Endothelial cell of umbilical vein (primary cell): Measurements from ENCODE around the gene CPA3. TPM values are rescaled to one million over a fixed set of nuclear protein-coding genes. Genes with fewer than 3 reads are reported as not detected.

ENCODE experiments used
- BruUV-seq: library from RNA; stranded (reverse); fragments of 400-500 nt; replicated peaks from 2 replicates; lab custom pipeline; 2021; lab: Mats Ljungman, UMichigan
- CTCF ChIA-PET: fragments of 300-600, 350-600 bp; sonication (Branson Sonifier 250); formaldehyde crosslinking; loops from one replicate; lab custom pipeline; 2021; ENCODE audit warnings: antibody characterized with exemption, inconsistent platforms; lab: Charles Lee
- POLR2A ChIA-PET: fragments of 300-600, 350-600 bp; sonication (Branson Sonifier 250); formaldehyde crosslinking; loops from one replicate; lab custom pipeline; 2021; ENCODE audit warnings: antibody characterized with exemption, inconsistent platforms; lab: Charles Lee
- DNase-seq: peaks from one replicate; pipeline ENCODE4 v3.0.0-alpha.2; 2011; ENCODE audit warnings: low read depth, low spot score
- FAIRE-seq: peaks from 2 replicates; lab custom pipeline; 2011; peaks lifted over from hg19 to GRCh38; lab: Jason Lieb, UNC
- H2AFZ ChIP-seq: 2 replicates; pipeline ENCODE4 v1.6.0; 2012; ENCODE audit warnings: low read depth, low read length, control low read depth, inconsistent platforms
- H3K27ac ChIP-seq: 2 replicates; pipeline ENCODE4 v1.5.1; 2011; ENCODE audit warnings: low read depth, mild to moderate bottlenecking, control low read depth, low read length, moderate library complexity; ENCODE audit not compliant: insufficient read depth
- H3K27me3 ChIP-seq, 2 experiments: 2 replicates each; pipeline versions ENCODE4 v1.6.0 to v1.6.1; 2011; ENCODE audit warnings: low read length in 2 of 2, mixed read lengths in 1 of 2; ENCODE audit not compliant: control insufficient read depth in 2 of 2, insufficient read depth in 2 of 2
- H3K36me3 ChIP-seq, 2 experiments: 2 replicates in 1 of 2; 3 replicates in 1 of 2; pipeline ENCODE4 v1.5.1; 2011; ENCODE audit warnings: low read length in 2 of 2, mild to moderate bottlenecking in 1 of 2, moderate library complexity in 1 of 2; ENCODE audit not compliant: control insufficient read depth in 2 of 2, insufficient read depth in 2 of 2; ENCODE audit errors: extremely low read depth in 1 of 2
- H3K4me1 ChIP-seq: 3 replicates; pipeline ENCODE4 v1.5.1; 2011; ENCODE audit warnings: mild to moderate bottlenecking, low read length; ENCODE audit not compliant: control insufficient read depth, insufficient read depth; ENCODE audit errors: extremely low read depth
- H3K4me2 ChIP-seq: 2 replicates; pipeline ENCODE4 v1.6.1; 2011; ENCODE audit warnings: low read length, control low read depth, mixed read lengths; ENCODE audit not compliant: insufficient read depth
- H3K4me3 ChIP-seq, 3 experiments: fragments of 200-600 bp in 1 of 3; sonication (generic), shearing (Covaris generic) in 1 of 3; replicated peaks in 1 of 3; 2 replicates each; pipeline ENCODE4 v1.5.1; 2011 to 2016; ENCODE audit warnings: control low read depth in 3 of 3, low read length in 3 of 3, mild to moderate bottlenecking in 2 of 3, inconsistent platforms in 1 of 3, low read depth in 1 of 3, moderate library complexity in 1 of 3; ENCODE audit not compliant: insufficient read depth in 1 of 3
- H3K79me2 ChIP-seq: 2 replicates; pipeline ENCODE4 v1.6.0; 2012; ENCODE audit warnings: low read length, inconsistent platforms; ENCODE audit not compliant: control insufficient read depth, insufficient read depth
- H3K9ac ChIP-seq: replicated peaks from 2 replicates; pipeline ENCODE3; 2011; ENCODE audit warnings: low read length, control low read depth; ENCODE audit not compliant: insufficient read depth; ENCODE audit errors: extremely low read depth
- H3K9me1 ChIP-seq: replicated peaks from 3 replicates; pipeline ENCODE4 v1.6.0; 2011; ENCODE audit warnings: mild to moderate bottlenecking, low read length; ENCODE audit not compliant: control insufficient read depth, insufficient read depth; ENCODE audit errors: extremely low read depth
- H3K9me3 ChIP-seq: replicated peaks from 2 replicates; pipeline ENCODE4 v1.5.1; 2012; ENCODE audit warnings: low read length, inconsistent platforms; ENCODE audit not compliant: control insufficient read depth, insufficient read depth
- H4K20me1 ChIP-seq: replicated peaks from 2 replicates; pipeline ENCODE3; 2011; ENCODE audit warnings: mild to moderate bottlenecking, low read length; ENCODE audit not compliant: control insufficient read depth, insufficient read depth; ENCODE audit errors: extremely low read depth
- EZH2 ChIP-seq: IDR thresholded peaks from 2 replicates; pipeline ENCODE4 v1.6.1; 2012; ENCODE audit warnings: borderline replicate concordance, low read depth, mild to moderate bottlenecking, moderate library complexity, low read length, inconsistent platforms; ENCODE audit not compliant: severe bottlenecking
- JUN ChIP-seq: IDR thresholded peaks from 2 replicates; pipeline ENCODE4 v1.6.1; 2011; ENCODE audit warnings: borderline replicate concordance, low read depth; ENCODE audit not compliant: insufficient read length, insufficient read depth
- MYC ChIP-seq: IDR thresholded peaks from one replicate; pipeline ENCODE4 v1.6.1; 2011; ENCODE audit warnings: mild to moderate bottlenecking, low read depth, low read length
- POLR2AphosphoS5 ChIP-seq: IDR thresholded peaks from 2 replicates; pipeline ENCODE4 v1.6.1; 2012; ENCODE audit warnings: low read depth, mild to moderate bottlenecking, control low read depth, low read length, moderate library complexity; ENCODE audit not compliant: insufficient read depth
- dilution Hi-C: fragments of 300-500 bp; cut with MboI; formaldehyde crosslinking; loops from one replicate; pipeline ENCODE4 v1.15.0; 2019; ENCODE audit warnings: low sequenced_read_pairs; ENCODE audit not compliant: extremely low pct_ligation_motif_present
- intact Hi-C: fragments of 100-400 bp; cut with micrococcal nuclease; formaldehyde crosslinking; loops from one replicate; pipeline ENCODE4 v1.10.0; 2022
- polyA plus RNA-seq, 4 experiments: library from polyadenylated mRNA; depleted of rRNA in 3 of 4; stranded (reverse) in 3 of 4; unstranded in 1 of 4; fragments of >200 nt; gene quantifications; 2 replicates each; pipeline versions ENCODE4 v1.2.1 to v1.2.3, GENCODE V29; 2011 to 2012; ENCODE audit warnings: missing spikeins in 1 of 4
- total RNA-seq: library from RNA; stranded (reverse); gene quantifications from 2 replicates; pipeline ENCODE4 v1.2.3, GENCODE V29; 2021
- TF ChIP-seq, protein P1 (sequence below): IDR thresholded peaks from 2 replicates; pipeline ENCODE4 v1.6.1; 2011; ENCODE audit not compliant: insufficient read depth, insufficient read length

The CPA3 gene
- total and polyA plus RNA-seq, 2 donors (not counting 3 experiments of a cell fraction or from before 2014, with no cell fraction given): 1.7 to 6.4 TPM

GRCh38 chr3:148901987-148902791 lies 37.1 kb downstream of the CPA3 start:
- no peaks in the 10 kb centered on the region for H3K4me1 ChIP-seq
- peaks cover 2 to 26% of the 10 kb centered on the region in 2 experiments for H3K27me3 ChIP-seq
- intact Hi-C loops (no loop called here), dilution Hi-C loops (no loop called here)
- no peak overlapping the region for H3K4me3 ChIP-seq
- POLR2A ChIA-PET: no interaction called here
- no peaks in the 10 kb centered on the region for H3K9me3 ChIP-seq
- H2AFZ ChIP-seq: no peak overlapping the region
- BruUV-seq: no TSS peak
- no peaks in the 10 kb centered on the region for H3K36me3 ChIP-seq
- DNase-seq: no peak
- H3K79me2 ChIP-seq: no peaks in the 10 kb centered on the region
- H3K9ac ChIP-seq: no peak overlapping the region
- no peak for FAIRE-seq
- H4K20me1 ChIP-seq: no peaks in the 10 kb centered on the region
- H3K4me2 ChIP-seq: no peak overlapping the region
- H3K9me1 ChIP-seq: no peaks in the 10 kb centered on the region
- TF ChIP-seq, protein P1, sequence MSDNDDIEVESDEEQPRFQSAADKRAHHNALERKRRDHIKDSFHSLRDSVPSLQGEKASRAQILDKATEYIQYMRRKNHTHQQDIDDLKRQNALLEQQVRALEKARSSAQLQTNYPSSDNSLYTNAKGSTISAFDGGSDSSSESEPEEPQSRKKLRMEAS: no peak
- TF ChIP-seq POLR2AphosphoS5: no peak
- TF ChIP-seq MYC: no peak
- TF ChIP-seq EZH2: no peak
- H3K27ac ChIP-seq: no peak overlapping the region
- CTCF ChIA-PET: no interaction called here

DNA sequence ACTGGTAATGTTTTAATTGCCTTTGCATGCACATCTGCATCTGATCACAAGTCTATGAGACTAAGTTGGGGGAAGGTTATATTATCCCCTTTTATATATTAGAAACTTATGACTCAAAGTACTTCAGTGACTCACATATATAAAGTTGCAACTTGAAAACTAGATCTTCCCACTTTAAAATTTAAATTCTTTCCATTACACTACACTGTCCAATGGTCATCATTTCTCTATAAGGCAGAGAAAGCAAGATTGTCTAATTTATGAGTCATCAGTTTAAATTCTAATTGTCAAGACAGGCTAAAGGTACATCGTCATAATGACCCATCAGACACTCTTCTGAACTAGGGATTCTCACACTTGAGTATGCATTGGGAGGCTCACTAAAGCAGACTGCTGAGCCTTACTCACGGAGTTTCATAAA lies 37.9 kb downstream of the CPA3 start:
- intact Hi-C loops (no loop called here), dilution Hi-C loops (no loop called here)
- Histone ChIP-seq H3K4me3 (no peak overlapping the region), H3K4me2 (no peak overlapping the region), H3K27me3 (peaks cover 0 to 18% of the 10 kb centered on the region in 2 experiments), H3K9me1 (no peaks in the 10 kb centered on the region), H4K20me1 (no peaks in the 10 kb centered on the region), H3K79me2 (no peaks in the 10 kb centered on the region), H3K36me3 (no peaks in the 10 kb centered on the region), H3K9ac (no peak overlapping the region), H3K27ac (no peak overlapping the region), H3K4me1 (no peaks in the 10 kb centered on the region), H3K9me3 (no peaks in the 10 kb centered on the region), H2AFZ (no peak overlapping the region)
- FAIRE-seq: no peak
- ChIA-PET POLR2A (no interaction called here), CTCF (no interaction called here)
- DNase-seq: no peak
- TF ChIP-seq JUN (peak; percentile 3), EZH2 (no peak)
- no TSS peak for BruUV-seq
